HL-60 (cell line): ENCODE measurements around the gene TBC1D12.

ENCODE experiments used
- DNase-seq, 2 experiments: peaks; one replicate each; pipeline ENCODE4 v3.0.0-alpha.2; 2010 to 2020; ENCODE audit warnings: low read depth in 1 of 2, low spot score in 1 of 2
- H3K27ac ChIP-seq: fragments of 250-450 bp; sonication (Bioruptor Pico); replicated peaks from 2 replicates; pipeline ENCODE4 v1.5.1; 2020; ENCODE audit warnings: mild to moderate bottlenecking, moderate library complexity
- H3K27me3 ChIP-seq: fragments of 250-450 bp; sonication (Bioruptor Pico); 2 replicates; pipeline ENCODE4 v1.5.1; 2021; ENCODE audit warnings: mild to moderate bottlenecking, moderate library complexity; ENCODE audit not compliant: insufficient read depth, poor library complexity, severe bottlenecking
- H3K4me3 ChIP-seq: replicated peaks from 2 replicates; pipeline ENCODE4 v1.5.1; 2011; ENCODE audit warnings: mild to moderate bottlenecking, control low read depth, low read length; ENCODE audit not compliant: insufficient read depth
- GABPA ChIP-seq: IDR thresholded peaks from 2 replicates; pipeline ENCODE4 v1.6.1; 2012; ENCODE audit warnings: low read depth
- POLR2AphosphoS5 ChIP-seq: IDR thresholded peaks from 2 replicates; pipeline ENCODE4 v1.6.1; 2012; ENCODE audit warnings: low read depth
- SPI1 ChIP-seq: IDR thresholded peaks from 2 replicates; pipeline ENCODE4 v1.6.1; 2012; ENCODE audit warnings: low read depth, mild to moderate bottlenecking, borderline replicate concordance
- TF ChIP-seq, protein P1 (sequence below): IDR thresholded peaks from 2 replicates; pipeline ENCODE4 v1.6.1; 2012; ENCODE audit warnings: low read depth; ENCODE audit not compliant: insufficient replicate concordance
- TF ChIP-seq, protein P2 (sequence below): IDR thresholded peaks from one replicate; pipeline ENCODE4 v1.5.1; 2011; ENCODE audit warnings: low read length, control low read depth, inconsistent platforms; ENCODE audit not compliant: insufficient read depth

TBC1D12 gene

DNA sequence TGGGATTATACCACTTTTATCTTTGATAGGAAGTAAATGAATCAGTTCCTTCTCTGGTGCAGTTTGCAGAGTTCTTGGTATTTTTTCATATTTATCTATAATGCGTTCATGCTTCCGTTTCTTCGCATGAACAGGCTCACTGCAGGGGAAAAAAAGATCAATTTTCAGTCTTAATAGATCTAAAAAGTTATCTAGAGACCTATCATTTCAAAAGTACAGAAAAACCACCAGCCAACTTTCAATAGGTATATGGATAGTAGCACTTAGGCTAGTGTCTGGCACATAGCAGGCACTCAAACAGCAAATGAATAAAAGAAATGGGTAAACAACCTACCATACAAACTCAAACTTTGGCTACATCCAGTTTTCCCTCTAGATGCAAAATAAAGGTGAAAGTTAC, 45.1 kb upstream of the TBC1D12 start:
- TF ChIP-seq, protein P1, sequence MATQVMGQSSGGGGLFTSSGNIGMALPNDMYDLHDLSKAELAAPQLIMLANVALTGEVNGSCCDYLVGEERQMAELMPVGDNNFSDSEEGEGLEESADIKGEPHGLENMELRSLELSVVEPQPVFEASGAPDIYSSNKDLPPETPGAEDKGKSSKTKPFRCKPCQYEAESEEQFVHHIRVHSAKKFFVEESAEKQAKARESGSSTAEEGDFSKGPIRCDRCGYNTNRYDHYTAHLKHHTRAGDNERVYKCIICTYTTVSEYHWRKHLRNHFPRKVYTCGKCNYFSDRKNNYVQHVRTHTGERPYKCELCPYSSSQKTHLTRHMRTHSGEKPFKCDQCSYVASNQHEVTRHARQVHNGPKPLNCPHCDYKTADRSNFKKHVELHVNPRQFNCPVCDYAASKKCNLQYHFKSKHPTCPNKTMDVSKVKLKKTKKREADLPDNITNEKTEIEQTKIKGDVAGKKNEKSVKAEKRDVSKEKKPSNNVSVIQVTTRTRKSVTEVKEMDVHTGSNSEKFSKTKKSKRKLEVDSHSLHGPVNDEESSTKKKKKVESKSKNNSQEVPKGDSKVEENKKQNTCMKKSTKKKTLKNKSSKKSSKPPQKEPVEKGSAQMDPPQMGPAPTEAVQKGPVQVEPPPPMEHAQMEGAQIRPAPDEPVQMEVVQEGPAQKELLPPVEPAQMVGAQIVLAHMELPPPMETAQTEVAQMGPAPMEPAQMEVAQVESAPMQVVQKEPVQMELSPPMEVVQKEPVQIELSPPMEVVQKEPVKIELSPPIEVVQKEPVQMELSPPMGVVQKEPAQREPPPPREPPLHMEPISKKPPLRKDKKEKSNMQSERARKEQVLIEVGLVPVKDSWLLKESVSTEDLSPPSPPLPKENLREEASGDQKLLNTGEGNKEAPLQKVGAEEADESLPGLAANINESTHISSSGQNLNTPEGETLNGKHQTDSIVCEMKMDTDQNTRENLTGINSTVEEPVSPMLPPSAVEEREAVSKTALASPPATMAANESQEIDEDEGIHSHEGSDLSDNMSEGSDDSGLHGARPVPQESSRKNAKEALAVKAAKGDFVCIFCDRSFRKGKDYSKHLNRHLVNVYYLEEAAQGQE: no peak
- TF ChIP-seq SPI1 (no peak), GABPA (no peak), POLR2AphosphoS5 (no peak)
- TF ChIP-seq, protein P2, sequence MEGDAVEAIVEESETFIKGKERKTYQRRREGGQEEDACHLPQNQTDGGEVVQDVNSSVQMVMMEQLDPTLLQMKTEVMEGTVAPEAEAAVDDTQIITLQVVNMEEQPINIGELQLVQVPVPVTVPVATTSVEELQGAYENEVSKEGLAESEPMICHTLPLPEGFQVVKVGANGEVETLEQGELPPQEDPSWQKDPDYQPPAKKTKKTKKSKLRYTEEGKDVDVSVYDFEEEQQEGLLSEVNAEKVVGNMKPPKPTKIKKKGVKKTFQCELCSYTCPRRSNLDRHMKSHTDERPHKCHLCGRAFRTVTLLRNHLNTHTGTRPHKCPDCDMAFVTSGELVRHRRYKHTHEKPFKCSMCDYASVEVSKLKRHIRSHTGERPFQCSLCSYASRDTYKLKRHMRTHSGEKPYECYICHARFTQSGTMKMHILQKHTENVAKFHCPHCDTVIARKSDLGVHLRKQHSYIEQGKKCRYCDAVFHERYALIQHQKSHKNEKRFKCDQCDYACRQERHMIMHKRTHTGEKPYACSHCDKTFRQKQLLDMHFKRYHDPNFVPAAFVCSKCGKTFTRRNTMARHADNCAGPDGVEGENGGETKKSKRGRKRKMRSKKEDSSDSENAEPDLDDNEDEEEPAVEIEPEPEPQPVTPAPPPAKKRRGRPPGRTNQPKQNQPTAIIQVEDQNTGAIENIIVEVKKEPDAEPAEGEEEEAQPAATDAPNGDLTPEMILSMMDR: no peak
- Histone ChIP-seq H3K27ac (no peak overlapping the region), H3K4me3 (no peak overlapping the region), H3K27me3 (no peaks in the 10 kb centered on the region)
- DNase-seq: no peak

DNA sequence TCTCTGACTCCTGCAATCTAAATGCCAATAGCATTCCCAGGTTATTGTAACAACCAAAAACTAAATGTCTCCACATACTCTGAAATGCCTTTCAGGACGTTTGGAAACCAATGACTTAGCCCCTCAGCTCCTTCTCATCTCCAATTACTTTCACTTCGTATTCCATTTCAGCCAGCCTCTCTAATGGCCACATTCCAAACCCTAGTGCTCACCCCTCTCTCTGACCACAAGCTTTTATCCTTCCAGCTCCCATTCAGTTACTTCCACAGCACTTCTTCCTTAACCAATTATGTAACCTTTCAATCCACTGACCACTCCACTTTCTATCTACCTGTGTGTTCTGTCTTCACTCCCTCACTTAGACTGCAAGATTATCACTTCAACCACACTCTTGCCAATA, 43.9 kb upstream of the TBC1D12 start:
- Histone ChIP-seq H3K27me3 (no peaks in the 10 kb centered on the region), H3K4me3 (no peak overlapping the region), H3K27ac (no peak overlapping the region)
- TF ChIP-seq SPI1 (no peak), GABPA (no peak), POLR2AphosphoS5 (no peak)
- TF ChIP-seq, protein P2: no peak
- TF ChIP-seq, protein P1: no peak
- no peak for DNase-seq

DNA sequence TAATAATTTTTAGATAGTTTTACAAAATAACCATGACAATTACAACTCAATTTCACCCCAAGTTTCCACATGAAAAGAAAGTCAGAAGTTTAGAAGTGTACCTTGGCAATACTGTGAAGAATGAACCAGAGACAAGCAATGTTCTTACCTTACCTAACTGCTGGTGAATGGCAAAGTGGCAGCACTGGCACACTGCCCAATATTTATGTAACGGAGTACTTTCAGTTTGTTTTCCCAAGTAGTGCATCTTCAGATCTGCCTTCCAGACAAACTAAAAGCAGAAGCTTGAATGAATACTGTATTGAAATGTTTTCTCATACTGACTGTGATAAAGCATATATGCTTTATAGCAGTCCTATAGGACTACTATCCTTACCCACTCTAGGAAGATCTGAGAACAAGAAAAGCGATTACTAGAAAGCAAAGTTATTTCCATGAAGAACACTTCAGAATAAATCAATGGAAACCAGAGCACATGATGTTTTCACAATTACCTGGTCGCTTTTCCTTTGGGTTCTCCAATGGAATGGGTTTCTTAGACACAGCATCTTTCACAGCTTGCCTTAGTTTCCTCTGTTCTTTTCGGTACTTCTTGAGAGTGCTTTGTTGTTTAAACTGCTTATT, 41.1 kb upstream of the TBC1D12 start:
- TF ChIP-seq GABPA: no peak
- TF ChIP-seq, protein P2: no peak
- TF ChIP-seq POLR2AphosphoS5: no peak
- no peak for TF ChIP-seq SPI1
- TF ChIP-seq, protein P1: no peak
- Histone ChIP-seq H3K4me3 (peak overlapping the region; percentile 91; the same call in 1 of the 2 replicates), H3K27me3 (no peaks in the 10 kb centered on the region), H3K27ac (no peak overlapping the region)
- peak in 1 of 2 experiments; percentile 27 for DNase-seq
